ENCODE data around the gene CCNK.

The CCNK gene

GRCh38 chr14:99508896-99509629 lies 27.9 kb downstream of the CCNK start:
- no peak for DNase-seq

- no peak for DNase-seq
These were observed 28.8 kb downstream of the CCNK start for GRCh38 chr14:99509871-99510555.

- no peak for DNase-seq
These were observed 29.4 kb downstream of the CCNK start for GRCh38 chr14:99510556-99511139.

GRCh38 chr14:99511421-99512109 lies 30.4 kb downstream of the CCNK start:
- no peak for DNase-seq

GRCh38 chr14:99512110-99512449 lies 30.9 kb downstream of the CCNK start:
- no peak for DNase-seq

GRCh38 chr14:99512571-99513182 lies 31.5 kb downstream of the CCNK start:
- no peak for DNase-seq

- no peak for DNase-seq
These were observed 32.0 kb downstream of the CCNK start for GRCh38 chr14:99513183-99513694.

- no peak for DNase-seq
These were observed 32.8 kb downstream of the CCNK start for GRCh38 chr14:99513946-99514551.

- DNase-seq: no peak
These were observed 33.5 kb downstream of the CCNK start for GRCh38 chr14:99514552-99515300.

- DNase-seq: no peak
These were observed 34.3 kb downstream of the CCNK start for GRCh38 chr14:99515301-99516155.

GRCh38 chr14:99516156-99516870 lies 35.1 kb downstream of the CCNK start:
- DNase-seq: no peak

- no peak for DNase-seq
These were observed 35.8 kb downstream of the CCNK start for GRCh38 chr14:99516871-99517642.

GRCh38 chr14:99517643-99518381 lies 36.6 kb downstream of the CCNK start:
- no peak for DNase-seq

- peak; percentile 85 for DNase-seq
These were observed 37.5 kb downstream of the CCNK start for GRCh38 chr14:99518441-99519346.

- no peak for DNase-seq
These were observed 38.2 kb downstream of the CCNK start for GRCh38 chr14:99519347-99519881.

GRCh38 chr14:99519931-99520421 lies 38.8 kb downstream of the CCNK start:
- DNase-seq: no peak

- DNase-seq: no peak
These were observed 39.4 kb downstream of the CCNK start for GRCh38 chr14:99520571-99521081.

Data from CD4-positive, alpha-beta T cell treated with Interleukin-10 for 1 hour (primary cell).